Body of pancreas (tissue), 4 donors: ENCODE data around the gene ZNF276.

Source experiments
- POLR2A ChIP-seq, 3 donors: fragments of 450-650 bp; IDR thresholded peaks; one replicate each; pipeline ENCODE4 v1.6.1; 2016; ENCODE audit warnings: antibody characterized with exemption in 3 of 3, mild to moderate bottlenecking in 2 of 3
- TF ChIP-seq, protein P1 (sequence below), 7 experiments: fragments of 450-650 bp in 4 of 7; fragments of 200-600 bp in 3 of 7; sonication (generic) in 3 of 7; IDR thresholded peaks; one replicate each; pipeline ENCODE4 v1.5.1; 2016 to 2019; ENCODE audit warnings: antibody characterized with exemption in 7 of 7

DNA sequence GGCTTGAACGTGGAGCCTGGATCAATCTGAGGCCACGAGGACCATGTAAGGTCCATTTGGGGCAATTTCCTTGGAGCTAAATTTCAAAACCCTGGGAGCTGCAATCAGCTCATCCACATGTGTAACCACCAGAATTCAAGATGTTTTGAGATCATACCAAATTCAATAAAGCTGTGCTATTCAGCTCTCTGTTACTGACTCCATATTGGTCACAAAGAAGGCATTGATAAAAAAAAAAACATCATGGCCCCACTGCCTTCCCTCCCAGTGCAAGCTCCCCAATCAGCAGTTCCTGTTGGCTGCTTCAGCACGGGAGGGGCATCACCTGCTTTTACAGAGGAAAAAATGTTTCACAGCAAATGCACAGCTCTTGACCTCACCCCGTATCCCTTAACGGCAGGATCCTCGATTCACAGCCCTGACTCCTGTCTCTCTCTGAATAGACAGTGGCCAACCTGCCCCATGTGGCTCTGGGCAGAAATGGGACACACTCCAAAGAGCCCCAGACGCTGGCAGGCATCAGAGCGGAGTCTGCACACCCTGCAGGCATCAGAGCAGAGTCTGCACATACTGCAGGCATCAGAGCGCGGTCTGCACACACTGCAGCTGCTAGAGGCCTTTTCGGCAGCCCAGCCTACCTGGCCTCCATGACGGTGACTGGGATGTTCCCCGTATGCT lies 58.0 kb downstream of the ZNF276 start:
- TF ChIP-seq, protein P1, sequence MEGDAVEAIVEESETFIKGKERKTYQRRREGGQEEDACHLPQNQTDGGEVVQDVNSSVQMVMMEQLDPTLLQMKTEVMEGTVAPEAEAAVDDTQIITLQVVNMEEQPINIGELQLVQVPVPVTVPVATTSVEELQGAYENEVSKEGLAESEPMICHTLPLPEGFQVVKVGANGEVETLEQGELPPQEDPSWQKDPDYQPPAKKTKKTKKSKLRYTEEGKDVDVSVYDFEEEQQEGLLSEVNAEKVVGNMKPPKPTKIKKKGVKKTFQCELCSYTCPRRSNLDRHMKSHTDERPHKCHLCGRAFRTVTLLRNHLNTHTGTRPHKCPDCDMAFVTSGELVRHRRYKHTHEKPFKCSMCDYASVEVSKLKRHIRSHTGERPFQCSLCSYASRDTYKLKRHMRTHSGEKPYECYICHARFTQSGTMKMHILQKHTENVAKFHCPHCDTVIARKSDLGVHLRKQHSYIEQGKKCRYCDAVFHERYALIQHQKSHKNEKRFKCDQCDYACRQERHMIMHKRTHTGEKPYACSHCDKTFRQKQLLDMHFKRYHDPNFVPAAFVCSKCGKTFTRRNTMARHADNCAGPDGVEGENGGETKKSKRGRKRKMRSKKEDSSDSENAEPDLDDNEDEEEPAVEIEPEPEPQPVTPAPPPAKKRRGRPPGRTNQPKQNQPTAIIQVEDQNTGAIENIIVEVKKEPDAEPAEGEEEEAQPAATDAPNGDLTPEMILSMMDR (IDR thresholded peaks at IDR 0.05): no peak
- no peak for TF ChIP-seq POLR2A (IDR thresholded peaks at IDR 0.05)
